ENCODE results near the gene RBM17.
A peak's percentile ranks its signal among the peaks of the same experiment; 100 is the strongest.
"Not testable (repeated sequence)": the region's sequence is repeated elsewhere in the genome, so short reads cannot be mapped to it uniquely, and the experiment has no call there.

RBM17 gene

GRCh38 chr10:6114805-6115341 lies 26.0 kb downstream of the RBM17 start:
- no peak for DNase-seq

DNA sequence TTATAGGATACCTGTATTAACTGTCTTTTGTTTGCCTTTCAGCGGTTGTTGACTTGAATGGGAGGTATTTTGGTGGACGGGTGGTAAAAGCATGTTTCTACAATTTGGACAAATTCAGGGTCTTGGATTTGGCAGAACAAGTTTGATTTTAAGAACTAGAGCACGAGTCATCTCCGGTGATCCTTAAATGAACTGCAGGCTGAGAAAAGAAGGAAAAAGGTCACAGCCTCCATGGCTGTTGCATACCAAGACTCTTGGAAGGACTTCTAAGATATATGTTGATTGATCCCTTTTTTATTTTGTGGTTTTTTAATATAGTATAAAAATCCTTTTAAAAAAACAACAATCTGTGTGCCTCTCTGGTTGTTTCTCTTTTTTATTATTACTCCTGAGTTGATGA lies 26.6 kb downstream of the RBM17 start:
- DNase-seq: no peak

DNA sequence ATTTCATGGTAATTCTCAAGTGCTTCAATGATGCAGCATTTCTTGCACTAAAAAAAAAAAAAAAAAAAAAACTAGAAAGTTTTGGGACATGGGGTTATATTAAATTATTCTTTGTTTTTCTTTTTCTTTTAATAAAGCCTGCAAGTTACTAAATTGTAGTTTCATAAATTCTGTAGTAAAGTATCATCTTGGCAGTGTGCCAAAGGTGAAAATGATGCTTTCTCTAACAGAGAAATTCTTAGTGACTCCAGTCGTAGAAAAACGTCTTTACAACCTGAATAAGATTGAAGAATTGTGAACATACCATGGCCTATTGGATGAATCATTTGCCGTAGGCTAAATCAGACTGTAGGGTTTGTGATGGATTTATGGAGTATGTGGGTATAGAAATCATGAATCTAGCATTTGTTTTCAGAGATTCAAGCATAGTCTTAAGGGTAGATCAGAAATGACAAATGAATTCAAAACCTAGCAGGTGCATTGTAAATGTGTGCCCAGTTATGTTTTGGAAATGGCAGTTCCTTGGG lies 27.1 kb downstream of the RBM17 start:
- no peak for DNase-seq

- no peak for DNase-seq
Observed at GRCh38 chr10:6116806-6117205, 28.0 kb downstream of the RBM17 start.

- DNase-seq: no peak
Observed at GRCh38 chr10:6117711-6118110, 28.9 kb downstream of the RBM17 start.

DNA sequence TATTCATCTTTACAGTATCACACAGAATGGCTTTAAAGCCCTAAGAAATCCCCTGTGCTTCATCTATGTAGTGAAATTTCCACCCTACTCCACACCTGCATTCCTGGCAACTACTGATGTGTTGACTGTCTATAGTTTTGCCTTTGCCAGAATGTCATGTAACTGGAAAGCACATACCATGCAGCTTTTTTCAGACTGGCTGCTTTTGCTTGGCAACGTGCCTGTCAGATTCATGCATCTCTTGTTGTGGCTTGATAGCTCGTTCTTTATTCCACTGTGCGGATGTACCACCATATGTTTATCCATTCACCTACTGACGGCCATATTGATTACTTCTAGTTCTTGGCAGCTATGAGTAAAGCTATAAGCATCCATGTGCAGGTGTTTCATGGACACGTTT lies 30.6 kb downstream of the RBM17 start:
- DNase-seq: peak; percentile 20

DNA sequence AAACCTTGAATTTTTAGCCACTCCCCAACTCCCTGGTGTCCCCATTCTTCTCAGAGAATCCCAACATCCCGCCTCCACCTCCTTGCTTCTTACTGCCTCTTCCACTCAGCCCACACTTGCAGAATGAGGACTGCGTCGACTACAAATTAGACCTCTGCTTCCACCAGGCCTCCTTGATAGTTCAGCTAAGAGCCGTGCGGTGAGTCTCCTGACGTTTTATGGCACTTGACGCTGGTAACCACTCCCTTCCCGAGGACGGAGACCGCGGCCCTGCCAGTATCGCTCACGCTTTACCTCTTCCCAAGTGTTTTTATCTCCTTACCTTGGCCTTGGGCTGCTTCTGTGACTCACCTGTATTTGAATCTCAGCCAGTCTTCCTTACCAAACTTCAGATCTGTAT lies 31.1 kb downstream of the RBM17 start:
- DNase-seq: no peak

DNA sequence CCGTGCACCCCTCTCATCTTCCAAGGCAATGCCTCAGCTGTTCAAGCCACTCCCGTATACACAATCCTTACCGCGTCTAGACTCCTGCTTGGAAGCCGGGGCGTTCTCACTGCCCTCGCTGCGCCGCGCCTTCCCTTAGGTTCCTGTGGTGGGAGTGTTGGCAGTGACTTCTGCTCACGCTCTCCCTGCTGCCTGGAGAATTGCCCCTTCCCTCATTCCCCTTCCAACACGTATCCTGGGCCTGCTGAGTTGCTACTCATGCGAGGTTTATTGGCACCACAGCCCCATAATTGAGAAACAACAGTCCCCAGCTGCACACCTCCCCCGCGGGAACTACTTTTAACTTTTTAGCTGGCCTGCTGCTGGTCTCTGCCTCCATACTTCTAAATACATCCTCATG lies 31.9 kb downstream of the RBM17 start:
- no peak for DNase-seq

DNA sequence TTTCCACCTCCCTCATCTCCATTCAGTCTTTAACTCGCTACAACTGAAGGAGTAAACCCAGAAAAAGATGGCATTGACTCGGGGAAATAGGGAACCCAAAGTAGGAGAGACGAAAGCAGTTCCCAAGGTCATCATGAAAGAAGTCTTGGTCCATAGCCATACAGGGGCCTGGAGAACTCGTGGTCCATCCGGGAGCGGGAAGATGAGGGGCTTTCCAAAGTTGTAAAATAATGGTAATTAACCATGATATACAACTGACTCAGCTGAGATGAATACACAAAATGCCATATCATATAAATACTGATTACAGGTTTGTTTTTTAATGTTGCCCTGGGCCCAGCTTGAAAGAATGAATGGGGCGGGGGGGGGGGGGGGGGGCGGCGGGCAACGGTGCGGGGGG lies 32.3 kb downstream of the RBM17 start:
- no peak for DNase-seq

GRCh38 chr10:6123532-6123931 lies 34.7 kb downstream of the RBM17 start:
- peak; percentile 43 for DNase-seq

GRCh38 chr10:6124666-6125065 lies 35.8 kb downstream of the RBM17 start:
- DNase-seq: peak; percentile 67

GRCh38 chr10:6127461-6127860 lies 38.6 kb downstream of the RBM17 start:
- not testable (repeated sequence) for DNase-seq

DNA sequence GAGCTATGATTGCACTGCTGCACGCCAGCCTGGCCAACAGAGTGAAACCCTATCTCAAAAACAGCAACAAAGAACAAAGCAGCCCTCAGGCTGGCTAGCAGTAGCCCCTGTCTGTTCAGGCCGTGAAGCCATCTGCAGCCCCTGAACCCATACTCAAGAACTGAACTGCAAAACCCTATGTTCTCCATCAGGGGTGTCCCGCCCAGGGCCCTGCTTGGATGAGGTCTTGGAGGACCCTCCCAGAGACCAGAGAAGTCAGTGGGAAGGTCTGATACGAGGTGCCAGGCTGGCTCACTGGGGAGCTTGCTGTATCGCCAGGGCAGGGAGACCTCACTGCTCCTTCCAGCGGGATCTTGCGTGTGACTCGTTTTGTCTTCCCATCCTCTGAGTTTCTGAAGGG lies 39.3 kb downstream of the RBM17 start:
- no peak for DNase-seq

DNA sequence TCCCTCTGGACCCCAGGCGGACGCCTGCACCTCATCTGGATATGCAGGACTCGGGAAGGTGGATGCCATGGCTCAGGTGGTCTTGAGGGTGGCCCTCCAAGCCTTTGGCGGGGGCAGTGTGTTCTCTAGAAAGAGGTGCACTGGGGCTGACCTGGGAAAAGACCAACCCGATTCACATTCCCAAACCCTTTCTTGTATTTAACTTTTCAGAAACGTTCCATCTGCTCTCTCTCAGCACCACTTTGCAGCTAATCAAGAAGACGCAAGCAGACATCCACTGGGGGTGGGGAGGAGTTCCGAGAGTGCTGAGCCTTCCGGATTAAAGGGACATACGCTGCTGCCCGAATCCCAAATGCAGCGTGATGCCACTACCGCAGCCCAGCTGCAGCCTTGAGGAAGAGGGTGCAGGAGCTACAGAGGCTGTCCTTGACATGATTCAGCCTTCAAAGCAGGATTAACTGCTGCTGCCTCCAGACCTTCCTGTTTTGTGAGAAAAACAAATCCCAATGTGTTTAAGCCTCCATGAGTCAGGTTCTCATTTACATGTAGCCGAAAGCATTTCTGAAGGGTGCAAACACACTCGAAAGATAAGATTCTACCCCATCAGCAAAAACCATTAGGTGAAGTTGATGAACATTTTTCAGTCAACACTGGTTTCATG lies 39.9 kb downstream of the RBM17 start:
- peak; percentile 44 for DNase-seq

DNA sequence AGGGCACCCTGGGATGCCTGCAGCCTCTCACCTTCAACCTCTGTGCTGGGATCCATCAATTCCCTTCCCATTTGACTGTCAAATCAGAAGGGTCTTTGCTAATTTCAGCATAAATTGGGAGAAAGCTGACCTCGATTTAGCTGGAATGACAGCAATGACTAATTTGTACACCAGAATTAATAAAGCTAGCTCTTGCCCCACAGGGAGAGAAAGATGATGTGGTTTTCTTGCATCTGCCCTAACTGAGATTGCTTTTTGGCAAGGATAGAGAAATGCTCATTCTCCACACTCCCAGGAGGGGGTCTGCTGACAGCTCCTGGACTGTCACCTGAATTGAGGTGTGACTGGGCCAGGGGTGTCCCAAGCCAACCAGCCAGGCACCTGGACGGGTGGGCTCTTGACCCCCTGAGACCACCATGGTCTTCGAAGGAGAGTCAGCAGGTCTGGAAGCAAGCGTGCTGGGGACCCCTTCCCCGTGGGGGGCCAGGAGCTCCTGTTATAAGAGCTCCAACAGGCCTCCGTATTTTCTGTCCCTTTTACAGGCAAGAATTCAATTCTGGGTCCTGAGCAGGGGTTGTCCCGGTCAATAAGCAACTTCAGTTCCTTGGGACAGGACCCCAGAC lies 42.1 kb downstream of the RBM17 start:
- no peak for DNase-seq

- DNase-seq: no peak
Observed at GRCh38 chr10:6133331-6134098, 44.7 kb downstream of the RBM17 start.

DNA sequence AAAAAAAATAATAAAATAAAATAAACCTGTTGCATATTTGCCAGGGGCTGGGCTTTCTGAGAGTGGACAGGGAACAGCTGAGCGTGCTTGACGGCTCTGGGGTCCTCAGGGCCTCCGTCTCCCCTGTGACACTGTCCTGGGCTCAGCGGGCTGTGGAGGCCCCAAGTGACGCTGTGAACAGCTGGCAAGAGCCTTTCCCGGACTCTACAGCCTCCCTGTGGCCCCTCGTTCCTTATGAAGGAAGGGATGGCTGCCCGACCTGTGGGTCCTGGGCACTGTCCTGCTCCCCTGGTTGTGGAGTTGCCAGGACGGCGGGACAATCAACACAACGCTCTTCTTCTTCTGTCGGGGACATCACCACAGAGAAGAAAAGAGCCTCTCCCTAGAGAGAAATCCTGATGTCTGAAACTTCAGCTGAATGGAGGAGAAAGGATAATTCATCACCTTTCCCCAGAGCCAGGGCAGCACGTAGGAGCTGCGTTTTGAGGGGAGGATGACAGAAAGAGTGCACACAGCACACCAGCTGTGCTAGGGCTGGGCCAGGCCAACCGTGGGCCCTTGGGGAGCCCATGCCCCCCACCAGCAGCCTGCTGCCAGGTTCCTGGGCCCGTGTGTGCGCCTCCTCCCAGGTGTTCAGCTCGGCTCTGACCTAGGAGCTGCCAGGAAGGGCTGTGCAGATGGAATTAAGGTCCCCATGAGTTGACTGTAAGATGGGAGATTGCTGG lies 45.4 kb downstream of the RBM17 start:
- DNase-seq: no peak

- DNase-seq: no peak
Observed at GRCh38 chr10:6135039-6135438, 46.2 kb downstream of the RBM17 start.

DNA sequence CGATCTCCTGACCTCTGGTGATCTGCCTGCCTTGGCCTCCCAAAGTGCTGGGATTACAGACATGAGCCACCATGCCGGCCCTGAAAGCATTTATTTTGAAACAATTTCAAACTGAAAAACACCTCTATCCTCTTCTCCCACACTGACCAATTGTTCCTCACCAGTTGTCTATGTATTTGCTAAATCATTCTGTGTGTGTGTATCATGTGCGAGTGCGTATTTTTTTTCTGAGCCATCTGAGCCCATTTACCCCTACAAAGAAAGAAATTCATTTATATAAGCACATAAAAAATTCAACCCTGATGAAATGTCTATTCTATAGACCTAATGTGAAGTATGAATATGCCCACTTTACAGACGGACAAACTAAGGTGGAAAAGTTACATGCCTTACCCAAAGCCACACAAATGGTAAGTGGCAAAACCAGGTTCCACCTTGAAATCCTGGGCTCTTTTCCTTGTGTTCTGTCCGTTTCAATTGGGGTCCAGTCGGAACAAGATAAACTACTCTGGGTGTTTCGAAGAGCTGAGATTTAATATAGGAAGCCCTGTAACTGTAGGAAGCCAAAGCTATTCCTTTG lies 46.8 kb downstream of the RBM17 start:
- no peak for DNase-seq

DNA sequence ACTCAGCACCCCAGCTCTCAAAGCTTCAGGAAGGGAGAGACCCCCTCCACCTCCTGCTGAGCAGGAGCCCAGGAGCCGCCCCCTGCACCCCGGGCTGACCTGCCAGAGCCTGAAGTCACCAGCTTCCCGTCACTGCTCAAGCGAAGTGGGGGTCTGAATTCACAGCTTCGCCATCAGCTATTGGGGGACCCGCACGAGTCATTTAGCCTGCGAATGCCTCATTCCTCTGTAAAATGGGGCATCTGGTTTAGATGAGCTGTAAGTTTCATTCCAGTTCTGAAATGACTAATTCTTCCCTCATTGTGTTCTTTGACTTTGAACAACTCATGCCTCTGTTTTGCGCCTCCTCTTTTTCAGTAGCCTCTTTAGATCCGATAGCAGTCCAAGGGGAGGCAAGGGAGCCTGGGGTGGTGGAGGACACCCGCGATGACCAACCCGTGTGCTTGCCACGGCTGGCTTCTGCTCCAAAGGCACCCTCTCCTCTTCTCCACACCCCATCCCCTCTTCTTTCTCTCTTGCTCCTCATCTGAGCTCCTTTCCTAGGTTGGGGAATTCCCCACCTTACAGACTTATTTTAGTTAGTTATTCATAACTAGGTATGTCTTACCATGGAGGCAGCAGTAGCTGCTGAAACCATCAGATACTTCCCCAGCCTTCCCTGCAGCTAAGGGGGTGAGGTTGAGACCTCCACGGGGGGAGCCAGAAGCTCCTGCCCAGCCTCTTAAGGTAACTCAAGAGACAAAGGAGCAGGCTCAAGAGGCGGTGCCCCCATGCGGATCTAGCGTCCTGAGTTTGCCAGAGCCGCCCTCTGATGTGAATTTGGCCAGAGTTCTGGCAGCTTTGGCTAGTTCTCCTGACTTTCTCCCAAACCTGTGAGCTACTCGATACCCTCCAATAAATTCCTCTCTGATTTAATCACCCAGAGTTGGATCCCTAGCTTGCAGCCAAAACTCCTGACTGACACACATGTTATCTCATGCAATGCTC lies 47.7 kb downstream of the RBM17 start:
- no peak for DNase-seq

GRCh38 chr10:6138456-6138855 lies 49.6 kb downstream of the RBM17 start:
- no peak for DNase-seq
